Measurements from ENCODE around the gene GEMIN4.

DNA sequence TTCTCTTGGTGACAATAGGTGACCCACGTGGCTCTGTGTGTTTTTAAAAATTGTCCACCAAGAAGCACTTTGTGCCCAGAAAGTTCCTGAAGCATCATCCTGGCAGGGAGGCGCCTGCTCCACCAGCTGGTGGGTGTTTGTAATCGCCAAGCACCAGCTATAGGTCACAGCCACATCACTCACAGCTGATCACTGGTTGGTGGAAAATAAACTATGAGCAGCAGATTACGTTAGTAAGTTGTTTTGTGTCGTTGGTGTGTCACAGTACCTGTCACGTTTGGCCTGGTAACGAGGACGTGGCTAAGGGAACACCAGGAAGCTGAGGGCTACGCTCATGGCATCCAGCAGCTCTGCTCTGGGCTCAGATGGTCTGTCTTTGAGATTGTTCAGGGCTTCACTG, 40.2 kb upstream of the GEMIN4 start:
- TF ChIP-seq POLR2A (IDR thresholded peaks at IDR 0.05), result no peak
- TF ChIP-seq CTCF (IDR thresholded peaks at IDR 0.05), result no peak

All from Peyer's patch (tissue), 4 donors.